Glutamatergic neuron (in vitro differentiated cells): ENCODE data around the gene EIF2B2. TPM values are rescaled to one million over a fixed set of nuclear protein-coding genes. Genes with fewer than 3 reads are reported as not detected.

Experiments
- DNase-seq: peaks from one replicate; pipeline ENCODE4 v3.0.0; 2022
- H3K27ac Mint-ChIP-seq: one replicate; pipeline ENCODE4 v1.8.0; 2020; ENCODE audit warnings: mild to moderate bottlenecking, mixed read lengths, inconsistent platforms; ENCODE audit not compliant: unreplicated experiment
- H3K27me3 Mint-ChIP-seq: one replicate; pipeline ENCODE4 v1.8.0; 2020; ENCODE audit warnings: mild to moderate bottlenecking, moderate library complexity, mixed read lengths, inconsistent platforms; ENCODE audit not compliant: unreplicated experiment
- H3K36me3 Mint-ChIP-seq: one replicate; pipeline ENCODE4 v1.8.0; 2020; ENCODE audit warnings: mild to moderate bottlenecking, mixed read lengths, inconsistent platforms; ENCODE audit not compliant: unreplicated experiment
- H3K4me1 Mint-ChIP-seq: one replicate; pipeline ENCODE4 v1.8.0; 2020; ENCODE audit warnings: mild to moderate bottlenecking, low read depth, mixed read lengths, inconsistent platforms; ENCODE audit not compliant: unreplicated experiment
- H3K4me3 Mint-ChIP-seq: one replicate; pipeline ENCODE4 v1.8.0; 2020; ENCODE audit warnings: mild to moderate bottlenecking, mixed read lengths, inconsistent platforms; ENCODE audit not compliant: unreplicated experiment
- H3K9me3 Mint-ChIP-seq: one replicate; pipeline ENCODE4 v1.8.0; 2020; ENCODE audit warnings: mild to moderate bottlenecking, moderate library complexity, mixed read lengths, inconsistent platforms; ENCODE audit not compliant: unreplicated experiment
- CTCF ChIP-seq: fragments of 200-600 bp; sonication (generic); IDR thresholded peaks from one replicate; pipeline ENCODE4 v1.5.0; 2021; ENCODE audit not compliant: partially characterized antibody, unreplicated experiment
- total RNA-seq: library from RNA; stranded (reverse); fragmentation: NEBNext Ultra II Directional; extraction: Animal tissue kit (Norgen Biotek cat#: 25700); gene quantifications from one replicate; pipeline ENCODE4 v1.2.1, GENCODE V29; 2021; ENCODE audit not compliant: unreplicated experiment

The EIF2B2 gene
- total RNA-seq, 1 donor from 2014 or later: 39.6 TPM

- no peak for DNase-seq
- Mint-ChIP-seq H3K36me3 (peaks cover 6% of the 10 kb centered on the region), H3K27ac (no peak overlapping the region), H3K4me3 (no peak overlapping the region), H3K9me3 (peaks cover 2% of the 10 kb centered on the region), H3K27me3 (peaks cover 8% of the 10 kb centered on the region), H3K4me1 (peaks cover 4% of the 10 kb centered on the region)
- no peak for TF ChIP-seq CTCF
Measured at GRCh38 chr14:74963705-74964271, 38.9 kb upstream of the EIF2B2 start.

GRCh38 chr14:74964787-74965485, 37.8 kb upstream of the EIF2B2 start:
- Mint-ChIP-seq H3K4me1 (peaks cover 4% of the 10 kb centered on the region), H3K4me3 (no peak overlapping the region), H3K27me3 (peaks cover 8% of the 10 kb centered on the region), H3K27ac (no peak overlapping the region), H3K9me3 (peaks cover 2% of the 10 kb centered on the region), H3K36me3 (peaks cover 6% of the 10 kb centered on the region)
- no peak for DNase-seq
- TF ChIP-seq CTCF: no peak

GRCh38 chr14:74965486-74966153, 37.1 kb upstream of the EIF2B2 start:
- H3K4me3 Mint-ChIP-seq: no peak overlapping the region
- peaks cover 2% of the 10 kb centered on the region for H3K9me3 Mint-ChIP-seq
- peaks cover 8% of the 10 kb centered on the region for H3K27me3 Mint-ChIP-seq
- TF ChIP-seq CTCF: no peak
- no peak for DNase-seq
- no peak overlapping the region for H3K27ac Mint-ChIP-seq
- peaks cover 6% of the 10 kb centered on the region for H3K4me1 Mint-ChIP-seq
- H3K36me3 Mint-ChIP-seq: peaks cover 6% of the 10 kb centered on the region

- no peak for DNase-seq
- H3K4me3 Mint-ChIP-seq: no peak overlapping the region
- TF ChIP-seq CTCF: no peak
- no peak overlapping the region for H3K27ac Mint-ChIP-seq
- peaks cover 5% of the 10 kb centered on the region for H3K27me3 Mint-ChIP-seq
- peaks cover 6% of the 10 kb centered on the region for H3K36me3 Mint-ChIP-seq
- H3K4me1 Mint-ChIP-seq: peaks cover 7% of the 10 kb centered on the region
- H3K9me3 Mint-ChIP-seq: no peaks in the 10 kb centered on the region
Measured at GRCh38 chr14:74968811-74969210, 33.9 kb upstream of the EIF2B2 start.
